HG02610 (cell line): ENCODE data around the gene CLTCL1.

Experiments
- ATAC-seq: cut with Tn5 transposase; IDR thresholded peaks from one replicate; pipeline ENCODE4 v1.9.1; 2021; ENCODE audit warnings: mild to moderate bottlenecking, moderate library complexity; ENCODE audit not compliant: unreplicated experiment

The CLTCL1 gene

GRCh38 chr22:19197997-19198865 lies 93.3 kb downstream of the CLTCL1 start:
- no peak for ATAC-seq

GRCh38 chr22:19196841-19197612 lies 94.5 kb downstream of the CLTCL1 start:
- ATAC-seq, result no peak

GRCh38 chr22:19195796-19196731 lies 95.5 kb downstream of the CLTCL1 start:
- no peak for ATAC-seq

GRCh38 chr22:19194766-19195536 lies 96.6 kb downstream of the CLTCL1 start:
- ATAC-seq, result no peak

- no peak for ATAC-seq
Measured at GRCh38 chr22:19193879-19194278, 97.6 kb downstream of the CLTCL1 start.

GRCh38 chr22:19187716-19188563 lies 103.6 kb downstream of the CLTCL1 start:
- ATAC-seq, result no peak

GRCh38 chr22:19184276-19184997 lies 107.1 kb downstream of the CLTCL1 start:
- no peak for ATAC-seq

GRCh38 chr22:19183216-19183615 lies 108.3 kb downstream of the CLTCL1 start:
- no peak for ATAC-seq

GRCh38 chr22:19182472-19183157 lies 108.9 kb downstream of the CLTCL1 start:
- no peak for ATAC-seq

- no peak for ATAC-seq
Measured at GRCh38 chr22:19181786-19182471, 109.6 kb downstream of the CLTCL1 start.

- no peak for ATAC-seq
Measured at GRCh38 chr22:19180740-19181410, 110.6 kb downstream of the CLTCL1 start.

GRCh38 chr22:19180234-19180633 lies 111.3 kb downstream of the CLTCL1 start:
- no peak for ATAC-seq

GRCh38 chr22:19179497-19180048 lies 111.9 kb downstream of the CLTCL1 start:
- ATAC-seq, result peak; percentile 32

GRCh38 chr22:19178657-19179496 lies 112.6 kb downstream of the CLTCL1 start, which contains the start of gene SLC25A1:
Gene SLC25A1, minus strand, starts transcription at chr22:19178736. Its CDS starts 63 bp downstream, at chr22:19178673.
- peak; percentile 63 for ATAC-seq

GRCh38 chr22:19178065-19178656 lies 113.4 kb downstream of the CLTCL1 start:
- peak; percentile 26 for ATAC-seq
